HG02678 (cell line): Measurements from ENCODE around the gene ABCC5.
"Not testable (repeated sequence)": the region's sequence is repeated elsewhere in the genome, so short reads cannot be mapped to it uniquely, and the experiment has no call there.

ENCODE experiments used
- ATAC-seq: cut with Tn5 transposase; IDR thresholded peaks from one replicate; pipeline ENCODE4 v1.9.1; 2021; ENCODE audit warnings: mild to moderate bottlenecking, moderate library complexity; ENCODE audit not compliant: unreplicated experiment

ABCC5 gene

GRCh38 chr3:184017672-184018423 lies at the start of gene ABCC5:
ABCC5 (minus strand) TSS chr3:184017884; CDS start chr3:184014392, 3,492 bp downstream.
- peak; percentile 97 for ATAC-seq

GRCh38 chr3:184066211-184066610 lies 48.5 kb upstream of the ABCC5 start:
- no peak for ATAC-seq

- ATAC-seq = no peak
Measured at GRCh38 chr3:184062637-184063036, 45.0 kb upstream of the ABCC5 start.

GRCh38 chr3:184059424-184059823 lies 41.7 kb upstream of the ABCC5 start:
- ATAC-seq = no peak

- no peak for ATAC-seq
Measured at GRCh38 chr3:184058029-184058428, 40.3 kb upstream of the ABCC5 start.

GRCh38 chr3:184052767-184053166 lies 35.1 kb upstream of the ABCC5 start, which contains the start of gene HTR3C:
HTR3C (plus strand) TSS chr3:184053047; CDS start chr3:184053081, 34 bp downstream.
- ATAC-seq = no peak

GRCh38 chr3:184050217-184050847 lies 32.6 kb upstream of the ABCC5 start:
- ATAC-seq = no peak

- no peak for ATAC-seq
Measured at GRCh38 chr3:184045995-184046394, 28.3 kb upstream of the ABCC5 start.

GRCh38 chr3:184042617-184043016 lies 24.9 kb upstream of the ABCC5 start:
- ATAC-seq = no peak

- ATAC-seq = no peak
Measured at GRCh38 chr3:184040010-184040409, 22.3 kb upstream of the ABCC5 start.

GRCh38 chr3:184039414-184039813 lies 21.7 kb upstream of the ABCC5 start:
- no peak for ATAC-seq

GRCh38 chr3:184038307-184038706 lies 20.6 kb upstream of the ABCC5 start:
- ATAC-seq = not testable (repeated sequence)

- ATAC-seq = no peak
Measured at GRCh38 chr3:184037816-184038215, 20.1 kb upstream of the ABCC5 start.

- no peak for ATAC-seq
Measured at GRCh38 chr3:184031187-184031792, 13.6 kb upstream of the ABCC5 start, which contains the start of gene HTR3D. HTR3D (plus strand) TSS chr3:184031742; CDS start chr3:184031742, 0 bp downstream.

- no peak for ATAC-seq
Measured at GRCh38 chr3:184030536-184030935, 12.9 kb upstream of the ABCC5 start.

- no peak for ATAC-seq
Measured at GRCh38 chr3:184029443-184029842, 11.8 kb upstream of the ABCC5 start.

GRCh38 chr3:184028275-184028890 lies 10.7 kb upstream of the ABCC5 start:
- not testable (repeated sequence) for ATAC-seq

- ATAC-seq = not testable (repeated sequence)
Measured at GRCh38 chr3:184025256-184025655, 7.6 kb upstream of the ABCC5 start.

GRCh38 chr3:184022323-184022722 lies 4.6 kb upstream of the ABCC5 start:
- ATAC-seq = no peak

GRCh38 chr3:184018424-184018973 lies 815 bp upstream of the ABCC5 start:
- no peak for ATAC-seq
